Osteocyte (in vitro differentiated cells): ENCODE results near the gene EYA2. TPM values are rescaled to one million over a fixed set of nuclear protein-coding genes. Genes with fewer than 3 reads are reported as not detected.

ENCODE experiments used
- DNase-seq: peaks from one replicate; pipeline ENCODE4 v3.0.0; 2021; ENCODE audit warnings: mixed read lengths; ENCODE audit not compliant: unreplicated experiment; ENCODE audit errors: extremely low spot score
- H3K27ac Mint-ChIP-seq: one replicate; pipeline ENCODE4 v1.8.0; 2021; ENCODE audit warnings: mild to moderate bottlenecking, mixed read lengths; ENCODE audit not compliant: unreplicated experiment
- H3K27me3 Mint-ChIP-seq: one replicate; pipeline ENCODE4 v1.8.0; 2021; ENCODE audit warnings: mixed read lengths; ENCODE audit not compliant: unreplicated experiment
- H3K36me3 Mint-ChIP-seq: one replicate; pipeline ENCODE4 v1.8.0; 2021; ENCODE audit warnings: mixed read lengths; ENCODE audit not compliant: unreplicated experiment
- H3K4me1 Mint-ChIP-seq: one replicate; pipeline ENCODE4 v1.8.0; 2021; ENCODE audit warnings: mixed read lengths; ENCODE audit not compliant: unreplicated experiment
- H3K4me3 Mint-ChIP-seq: one replicate; pipeline ENCODE4 v1.8.0; 2021; ENCODE audit warnings: mild to moderate bottlenecking, moderate library complexity, mixed read lengths; ENCODE audit not compliant: unreplicated experiment
- H3K9me3 Mint-ChIP-seq: one replicate; pipeline ENCODE4 v1.8.0; 2021; ENCODE audit warnings: mixed read lengths; ENCODE audit not compliant: unreplicated experiment
- total RNA-seq: library from RNA; stranded (reverse); gene quantifications from 2 replicates; pipeline ENCODE4 v1.2.1, GENCODE V29; 2021
- TF ChIP-seq, protein P1 (sequence below): fragments of 200-600 bp; sonication (generic); IDR thresholded peaks from 2 replicates; pipeline ENCODE4 v1.5.0; 2021; ENCODE audit warnings: antibody characterized with exemption, mild to moderate bottlenecking, moderate library complexity

The EYA2 gene
- total RNA-seq, 1 donor from 2014 or later: not detected

DNA sequence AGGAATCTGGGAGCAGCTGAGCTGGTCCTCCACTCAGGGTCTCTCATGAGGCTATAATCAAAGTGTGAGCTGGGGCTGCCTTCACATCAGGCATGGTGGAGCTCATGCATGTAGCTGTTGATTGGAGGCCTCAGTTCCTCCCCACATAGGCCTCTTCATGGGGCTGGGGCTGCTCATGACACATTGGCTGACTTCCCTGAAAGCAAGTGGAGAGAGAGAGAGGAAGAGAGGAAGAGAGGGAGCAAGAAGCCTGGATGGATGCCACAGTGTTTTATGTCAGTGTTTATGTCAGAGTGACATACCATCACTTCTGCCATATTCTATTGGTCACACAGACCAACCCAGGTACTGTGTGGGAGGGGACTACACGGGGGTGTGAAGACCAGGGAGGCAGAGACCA is 43.8 kb downstream of the EYA2 start:
- no peak overlapping the region for H3K4me3 Mint-ChIP-seq
- TF ChIP-seq, protein P1, sequence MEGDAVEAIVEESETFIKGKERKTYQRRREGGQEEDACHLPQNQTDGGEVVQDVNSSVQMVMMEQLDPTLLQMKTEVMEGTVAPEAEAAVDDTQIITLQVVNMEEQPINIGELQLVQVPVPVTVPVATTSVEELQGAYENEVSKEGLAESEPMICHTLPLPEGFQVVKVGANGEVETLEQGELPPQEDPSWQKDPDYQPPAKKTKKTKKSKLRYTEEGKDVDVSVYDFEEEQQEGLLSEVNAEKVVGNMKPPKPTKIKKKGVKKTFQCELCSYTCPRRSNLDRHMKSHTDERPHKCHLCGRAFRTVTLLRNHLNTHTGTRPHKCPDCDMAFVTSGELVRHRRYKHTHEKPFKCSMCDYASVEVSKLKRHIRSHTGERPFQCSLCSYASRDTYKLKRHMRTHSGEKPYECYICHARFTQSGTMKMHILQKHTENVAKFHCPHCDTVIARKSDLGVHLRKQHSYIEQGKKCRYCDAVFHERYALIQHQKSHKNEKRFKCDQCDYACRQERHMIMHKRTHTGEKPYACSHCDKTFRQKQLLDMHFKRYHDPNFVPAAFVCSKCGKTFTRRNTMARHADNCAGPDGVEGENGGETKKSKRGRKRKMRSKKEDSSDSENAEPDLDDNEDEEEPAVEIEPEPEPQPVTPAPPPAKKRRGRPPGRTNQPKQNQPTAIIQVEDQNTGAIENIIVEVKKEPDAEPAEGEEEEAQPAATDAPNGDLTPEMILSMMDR: no peak
- H3K27me3 Mint-ChIP-seq: peaks cover 49% of the 10 kb centered on the region
- no peak overlapping the region for H3K27ac Mint-ChIP-seq
- H3K4me1 Mint-ChIP-seq: no peaks in the 10 kb centered on the region
- no peak for DNase-seq
- H3K36me3 Mint-ChIP-seq: no peaks in the 10 kb centered on the region
- no peaks in the 10 kb centered on the region for H3K9me3 Mint-ChIP-seq

DNA sequence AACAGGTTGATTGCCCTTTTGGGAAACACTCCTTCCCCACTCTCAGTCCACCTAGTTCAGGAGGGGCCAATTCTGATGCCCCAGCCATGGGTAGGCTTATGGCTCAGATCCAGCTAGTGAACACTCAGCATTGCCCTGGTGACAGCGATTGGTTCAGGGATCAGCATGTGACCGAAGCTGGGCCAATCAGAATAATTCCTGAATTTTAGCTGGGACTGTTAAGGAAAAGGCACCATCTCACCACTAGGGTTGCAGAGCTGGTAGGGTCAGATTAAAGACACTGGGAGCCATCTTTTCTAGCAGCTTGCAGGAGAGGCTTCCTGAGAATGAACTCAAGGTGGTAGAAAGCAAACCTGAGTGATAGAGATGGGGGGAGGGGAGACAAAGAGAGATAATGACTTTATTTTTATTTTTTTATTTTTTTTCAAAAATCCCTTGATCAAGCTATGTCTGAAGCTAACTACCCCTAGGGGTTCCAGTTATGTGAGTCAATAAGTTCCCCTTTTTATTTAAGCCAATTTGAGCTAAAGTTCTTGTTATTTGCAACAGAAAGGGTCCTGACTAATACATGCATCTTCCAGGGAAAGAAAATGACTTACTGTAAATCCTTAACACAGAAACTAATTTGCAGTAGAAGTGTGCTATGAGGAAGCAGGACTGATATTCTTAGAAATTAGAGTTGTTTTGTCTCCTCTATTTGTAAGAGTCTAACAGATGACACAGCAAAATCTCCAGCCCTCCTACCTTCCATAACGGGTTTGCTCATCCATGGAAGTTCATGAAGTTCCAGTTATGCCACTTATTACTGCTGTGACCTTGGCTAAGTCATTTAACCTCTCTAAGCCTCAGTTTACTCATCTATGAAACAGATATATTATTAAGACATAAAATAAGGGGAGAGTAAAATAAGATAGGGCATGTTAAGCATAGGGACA is 44.7 kb downstream of the EYA2 start:
- Mint-ChIP-seq H3K4me3 (no peak overlapping the region), H3K27me3 (peaks cover 48% of the 10 kb centered on the region), H3K4me1 (no peaks in the 10 kb centered on the region), H3K27ac (no peak overlapping the region), H3K36me3 (no peaks in the 10 kb centered on the region), H3K9me3 (no peaks in the 10 kb centered on the region)
- TF ChIP-seq, protein P1: no peak
- no peak for DNase-seq

DNA sequence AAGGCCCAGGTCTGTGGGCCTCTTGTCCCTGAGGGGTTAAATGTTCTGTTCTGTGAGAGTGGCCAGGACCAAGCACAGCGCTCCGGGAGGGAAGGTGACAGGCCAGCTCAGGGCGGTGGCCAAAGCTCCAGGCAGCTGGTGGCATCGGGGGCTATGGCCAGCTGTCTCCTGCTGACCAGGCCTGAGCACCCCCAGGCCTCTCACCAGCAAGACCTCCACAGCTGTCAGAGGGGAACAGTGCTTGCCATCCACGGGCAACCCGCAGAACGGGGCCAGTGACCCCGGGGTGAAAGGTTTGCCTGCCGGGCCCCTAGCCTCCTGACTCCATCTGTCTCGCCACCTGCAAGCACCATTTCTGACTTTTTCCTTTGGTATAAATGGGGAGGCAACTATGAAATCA is 46.0 kb downstream of the EYA2 start:
- DNase-seq: no peak
- Mint-ChIP-seq H3K27me3 (peaks cover 39% of the 10 kb centered on the region), H3K36me3 (no peaks in the 10 kb centered on the region), H3K9me3 (no peaks in the 10 kb centered on the region), H3K27ac (no peak overlapping the region), H3K4me1 (no peaks in the 10 kb centered on the region), H3K4me3 (no peak overlapping the region)
- TF ChIP-seq, protein P1: no peak

- H3K36me3 Mint-ChIP-seq: no peaks in the 10 kb centered on the region
Observed at GRCh38 chr20:46941404-46941803, 46.8 kb downstream of the EYA2 start.

More at GRCh38 chr20:46941404-46941803, 46.8 kb downstream of the EYA2 start:
- no peak for DNase-seq
- TF ChIP-seq, protein P1: no peak
- H3K9me3 Mint-ChIP-seq: no peaks in the 10 kb centered on the region
- no peak overlapping the region for H3K4me3 Mint-ChIP-seq
- no peak overlapping the region for H3K27ac Mint-ChIP-seq
- H3K27me3 Mint-ChIP-seq: peaks cover 39% of the 10 kb centered on the region
- no peaks in the 10 kb centered on the region for H3K4me1 Mint-ChIP-seq
